ENCODE results near the gene EPN1.

EPN1 gene

DNA sequence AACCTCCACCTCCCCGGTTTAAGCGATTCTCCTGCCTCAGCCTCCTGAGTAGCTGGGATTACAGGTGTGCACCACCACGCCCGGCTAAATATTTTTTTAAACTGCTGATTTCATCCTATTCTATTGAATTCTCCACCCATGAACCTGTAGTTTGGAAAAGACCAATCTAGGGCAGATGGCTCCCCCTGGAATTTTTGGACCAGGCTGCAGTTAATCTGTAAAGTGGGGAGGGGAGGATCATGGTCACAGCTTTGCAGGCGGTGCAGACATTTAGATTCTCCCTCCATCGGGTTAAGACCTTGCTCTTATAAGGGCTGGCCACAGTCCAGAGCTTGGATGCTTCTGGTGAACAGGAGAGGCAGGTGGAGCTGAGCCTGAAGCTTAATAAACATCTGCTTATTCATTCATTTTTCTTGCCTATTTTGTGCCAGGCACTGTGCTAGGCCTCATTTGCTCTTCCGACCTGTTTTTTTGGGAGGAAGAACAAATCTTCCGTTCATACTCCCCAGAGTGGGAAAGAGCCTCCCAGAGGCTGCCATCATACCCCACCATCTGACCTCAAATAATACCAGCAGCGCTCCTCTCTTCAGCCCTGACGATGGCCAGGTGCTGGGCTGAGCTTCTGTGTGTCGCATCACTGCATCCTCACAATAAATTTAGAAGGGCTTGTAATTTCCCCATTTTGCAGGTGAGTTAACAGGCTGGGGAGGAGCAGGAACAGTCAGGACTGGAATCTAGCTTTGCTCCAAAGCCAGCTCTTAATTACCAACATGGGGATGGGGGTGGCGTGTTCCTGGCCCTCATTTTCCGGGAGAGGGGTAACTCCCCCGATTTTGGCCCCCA lies 27.9 kb upstream of the EPN1 start:
- no peak for DNase-seq

DNA sequence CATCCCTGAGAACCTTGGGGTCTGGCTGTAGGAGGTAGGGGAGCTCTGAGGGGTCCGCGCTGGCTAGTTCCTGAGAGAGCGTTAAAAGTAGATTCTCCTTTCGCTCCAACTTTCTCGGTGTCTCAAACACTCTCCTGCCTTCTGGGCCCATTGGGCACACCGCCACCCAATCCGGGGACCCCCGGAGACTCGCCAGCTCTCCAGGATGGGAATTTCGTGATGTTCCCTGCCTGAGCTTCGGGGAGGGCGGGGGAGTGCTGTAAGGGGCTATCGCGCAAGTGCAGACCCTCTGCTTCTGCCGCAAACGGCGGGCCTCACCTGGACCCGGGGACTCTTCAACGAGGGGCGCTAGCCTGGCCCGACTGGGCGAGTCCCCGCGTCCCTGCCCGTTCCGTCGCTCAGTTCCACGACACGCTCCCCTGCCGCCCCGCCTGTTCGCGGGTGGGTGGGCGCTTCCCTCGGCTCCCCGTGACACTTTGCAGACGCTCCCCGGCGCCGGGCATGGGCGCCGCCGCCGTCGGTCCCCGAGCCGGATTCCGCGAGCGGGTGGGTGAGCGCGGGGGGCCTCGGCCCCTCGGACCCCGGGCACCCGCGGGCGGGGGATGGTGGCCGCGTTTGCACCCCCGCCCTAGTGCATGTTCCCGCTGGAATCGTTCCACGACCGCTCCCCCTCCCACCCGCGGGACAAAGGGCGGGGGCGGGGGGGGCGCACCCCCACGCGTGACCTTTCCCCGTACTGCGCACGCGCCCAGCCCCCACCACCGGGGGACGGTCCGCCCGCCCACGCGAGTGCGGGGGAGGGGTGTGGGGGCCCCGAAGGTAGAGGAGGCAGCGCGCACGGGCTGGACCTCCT lies 27.1 kb upstream of the EPN1 start, which contains the start of gene CCDC106:
CCDC106 (plus strand) TSS at position 481 of the 853 bp plus-strand sequence. CDS start 835 bp downstream, outside the sequence.
- DNase-seq: no peak

- DNase-seq: no peak
Observed at GRCh38 chr19:55648585-55649267, 26.3 kb upstream of the EPN1 start.

- DNase-seq: no peak
Observed at GRCh38 chr19:55649268-55650125, 25.5 kb upstream of the EPN1 start.

GRCh38 chr19:55650126-55650557 lies 24.9 kb upstream of the EPN1 start:
- DNase-seq: no peak

DNA sequence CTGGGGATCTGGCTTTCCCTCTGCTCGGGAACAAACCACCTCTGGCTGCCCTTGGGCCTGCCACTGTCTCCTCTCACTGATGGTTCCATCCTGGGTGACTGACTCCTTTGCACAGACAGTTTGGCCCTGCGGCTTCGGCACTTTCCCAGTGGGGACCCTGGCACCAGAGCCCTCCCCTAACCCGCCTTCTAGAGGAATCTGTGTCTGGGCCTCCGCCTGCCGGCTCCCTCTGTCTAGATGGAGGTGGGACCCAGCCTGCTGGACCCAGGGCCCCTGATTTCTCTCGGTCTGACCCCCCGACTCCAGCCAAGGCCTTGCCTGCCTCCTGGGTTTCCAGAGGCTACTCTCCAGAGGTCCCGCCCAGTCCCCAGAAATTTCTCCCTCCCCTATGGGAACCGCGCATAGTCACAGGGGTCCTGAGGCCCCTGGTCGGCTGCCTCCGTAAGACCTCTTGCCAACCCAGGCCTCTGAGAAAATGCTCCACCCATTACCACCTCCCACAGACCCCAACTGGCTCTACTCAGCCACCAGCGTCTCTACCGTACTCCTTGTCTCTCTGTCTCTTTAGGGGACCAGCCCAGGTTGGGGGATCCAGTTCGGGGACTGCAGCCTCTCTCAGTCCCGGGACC lies 24.3 kb upstream of the EPN1 start:
- no peak for DNase-seq

DNA sequence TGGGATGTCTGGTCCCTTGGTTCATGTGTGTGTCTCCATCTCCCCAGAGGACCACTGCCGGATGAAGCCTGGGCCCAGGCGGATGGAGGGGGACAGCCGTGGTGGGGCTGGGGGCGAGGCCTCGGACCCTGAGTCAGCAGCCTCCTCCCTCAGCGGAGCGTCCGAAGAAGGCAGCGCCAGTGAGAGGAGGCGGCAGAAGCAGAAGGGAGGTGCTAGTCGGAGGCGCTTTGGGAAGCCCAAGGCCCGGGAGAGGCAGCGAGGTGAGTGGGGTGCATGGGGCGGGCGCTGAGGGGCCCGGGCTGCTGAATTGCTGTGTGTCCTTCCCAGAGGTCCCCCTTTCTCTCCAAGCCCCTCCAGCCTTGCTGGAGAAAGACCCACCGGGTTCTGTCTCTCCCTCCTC lies 23.8 kb upstream of the EPN1 start:
- DNase-seq: no peak

DNA sequence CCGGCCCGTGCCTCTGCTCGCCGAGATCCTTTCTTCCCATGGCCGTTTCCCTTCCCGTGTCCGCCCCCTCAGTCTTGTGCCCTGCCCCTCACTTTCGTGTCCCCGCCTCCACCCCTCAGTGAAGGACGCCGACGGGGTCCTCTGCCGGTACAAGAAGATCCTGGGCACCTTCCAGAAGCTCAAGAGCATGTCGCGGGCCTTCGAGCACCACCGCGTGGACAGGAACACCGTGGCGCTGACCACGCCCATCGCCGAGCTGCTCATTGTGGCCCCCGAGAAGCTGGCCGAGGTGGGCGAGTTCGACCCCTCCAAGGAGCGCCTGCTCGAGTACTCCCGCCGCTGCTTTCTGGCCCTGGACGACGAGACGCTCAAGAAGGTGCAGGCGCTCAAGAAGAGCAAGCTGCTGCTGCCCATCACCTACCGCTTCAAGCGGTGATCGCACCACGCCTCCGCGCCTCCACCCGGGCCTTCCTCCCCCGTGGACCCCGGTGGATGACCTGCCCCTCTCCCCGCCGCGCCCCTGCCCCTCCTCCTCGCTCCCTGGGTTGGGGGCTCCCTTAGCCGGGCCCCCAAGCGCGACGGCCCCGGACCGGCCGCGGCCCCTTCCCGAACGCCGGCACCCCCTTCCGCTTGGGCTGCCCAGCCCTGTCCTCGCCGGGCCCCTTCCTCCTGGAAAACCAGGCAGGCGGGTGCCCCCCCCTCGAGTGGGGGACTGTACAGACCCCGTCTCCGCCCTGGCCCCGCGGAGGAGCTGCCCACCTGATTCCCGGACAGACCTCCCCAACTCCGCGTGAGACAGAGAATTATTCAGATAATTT lies 22.5 kb upstream of the EPN1 start:
- no peak for DNase-seq

DNA sequence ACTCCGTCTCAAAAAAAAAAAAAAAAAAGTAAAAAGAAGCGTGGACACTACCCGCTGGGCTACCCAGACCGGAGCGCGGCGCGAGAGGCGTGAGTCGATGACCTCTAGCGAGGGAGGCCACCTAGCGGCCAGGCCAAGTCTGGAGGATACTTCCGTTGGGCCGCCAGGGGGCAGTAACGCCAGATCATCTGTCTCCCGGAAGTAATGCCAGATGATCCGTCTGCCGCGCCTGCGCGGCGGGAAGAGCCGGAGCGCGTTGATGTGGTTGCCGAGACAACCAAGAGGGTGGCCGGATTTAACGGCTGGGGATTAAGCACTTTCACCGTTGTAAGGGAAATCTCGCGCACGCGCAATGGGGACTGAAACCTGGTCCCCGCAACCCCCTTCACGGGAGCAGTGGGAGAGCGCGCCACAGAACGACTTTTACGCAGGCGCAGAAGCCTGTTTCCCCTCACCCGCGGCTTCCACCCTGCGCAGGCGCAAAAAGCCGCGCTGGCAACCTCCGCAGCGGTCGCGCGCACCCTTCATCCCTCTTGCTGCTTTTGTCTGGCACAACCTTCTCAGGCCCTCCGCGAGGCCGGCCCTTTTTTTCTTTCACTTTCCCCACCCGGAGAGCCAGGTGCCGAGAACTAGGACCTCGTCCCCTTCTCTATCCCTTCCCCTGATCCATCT lies 21.2 kb upstream of the EPN1 start:
- DNase-seq: peak; percentile 97

GRCh38 chr19:55654323-55654867 lies 20.6 kb upstream of the EPN1 start:
- peak; percentile 98 for DNase-seq

- DNase-seq: peak; percentile 31
Observed at GRCh38 chr19:55654868-55655647, 20.0 kb upstream of the EPN1 start, which contains the start of gene U2AF2. Gene U2AF2, plus strand, starts transcription at chr19:55655035. Its CDS starts 70 bp downstream, at chr19:55655105.

GRCh38 chr19:55655648-55656040 lies 19.4 kb upstream of the EPN1 start:
- no peak for DNase-seq

- DNase-seq: no peak
Observed at GRCh38 chr19:55656552-55656951, 18.5 kb upstream of the EPN1 start.

DNA sequence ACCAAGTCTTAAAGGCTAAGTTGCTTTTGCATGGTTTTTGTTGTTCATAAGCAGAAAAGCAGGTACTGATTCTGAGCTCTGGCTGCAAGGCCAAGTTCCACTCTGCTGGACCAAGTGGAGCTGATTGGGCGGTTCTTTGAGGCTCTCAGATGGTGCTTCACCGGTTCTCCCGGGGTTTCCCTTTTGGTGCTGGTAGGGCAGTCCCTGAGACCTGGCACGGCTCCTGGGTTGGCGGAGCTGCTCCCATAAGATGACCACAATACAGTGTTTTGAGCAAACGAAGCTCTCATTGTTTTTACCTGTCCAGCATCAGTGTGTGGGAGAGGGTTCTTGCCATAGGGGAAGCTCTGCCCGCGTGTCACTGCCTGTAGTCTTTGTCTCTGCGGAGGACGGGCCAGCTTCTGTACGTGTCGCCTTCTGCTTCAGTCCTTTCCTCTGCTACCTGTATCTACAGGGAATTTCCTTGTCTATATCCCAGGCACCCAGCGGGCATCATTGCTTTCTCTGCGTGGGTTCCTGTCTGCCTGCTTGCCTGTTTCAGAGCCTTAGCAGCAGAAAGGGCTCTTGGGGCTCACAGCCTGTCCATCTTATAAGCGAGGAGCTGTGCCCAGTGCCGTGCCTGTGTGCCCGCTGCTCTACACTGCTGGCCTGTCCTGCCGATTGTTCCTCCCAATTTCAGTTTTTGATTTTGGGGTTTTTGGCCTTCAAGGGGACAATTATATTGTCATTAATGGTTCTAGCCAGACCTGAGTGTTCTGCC lies 17.9 kb upstream of the EPN1 start:
- DNase-seq: no peak

DNA sequence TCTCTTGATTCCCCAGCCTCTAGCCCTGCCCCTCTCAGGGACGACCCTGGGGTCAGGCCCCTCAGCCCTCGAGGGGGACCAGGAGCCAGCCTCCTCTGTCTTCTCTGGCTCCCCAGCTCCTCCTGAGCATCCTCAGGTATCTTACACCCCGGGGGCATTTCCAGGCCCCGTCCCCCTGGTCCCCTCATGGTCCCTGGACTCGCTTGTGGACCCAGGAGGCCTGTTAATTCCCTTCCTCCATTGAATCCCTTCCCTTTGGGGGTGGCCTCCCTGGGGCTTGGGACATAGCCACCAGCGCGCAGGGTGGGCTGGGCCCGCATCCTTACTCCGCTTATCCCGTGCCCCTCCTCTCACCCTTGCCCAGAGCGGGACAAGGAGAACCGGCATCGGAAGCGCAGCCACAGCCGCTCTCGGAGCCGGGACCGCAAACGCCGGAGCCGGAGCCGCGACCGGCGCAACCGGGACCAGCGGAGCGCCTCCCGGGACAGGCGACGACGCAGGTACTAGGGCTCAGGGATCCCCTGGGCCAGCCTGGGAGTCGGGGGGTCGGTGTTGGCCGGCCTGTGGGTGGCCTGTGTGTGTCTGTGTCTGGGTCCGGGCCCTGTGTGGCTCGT lies 16.1 kb upstream of the EPN1 start:
- DNase-seq: no peak

- no peak for DNase-seq
Observed at GRCh38 chr19:55659822-55660221, 15.2 kb upstream of the EPN1 start.

DNA sequence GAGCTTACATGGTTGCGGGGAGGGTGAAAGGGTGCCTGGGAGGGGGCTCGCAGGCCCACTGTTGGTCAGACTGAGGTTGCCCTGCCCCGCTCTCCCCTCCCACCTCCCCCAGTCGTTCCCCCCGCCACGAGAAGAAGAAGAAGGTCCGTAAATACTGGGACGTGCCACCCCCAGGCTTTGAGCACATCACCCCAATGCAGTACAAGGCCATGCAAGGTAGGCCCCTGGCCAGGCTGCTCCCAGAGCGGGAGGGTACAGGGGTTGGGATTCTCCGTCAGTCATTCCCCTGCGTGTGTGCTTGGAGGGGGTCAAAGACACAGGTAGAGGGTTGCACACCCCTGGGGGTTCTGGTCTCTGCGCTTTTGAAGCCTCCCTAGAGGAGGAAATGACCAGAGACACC lies 14.6 kb upstream of the EPN1 start:
- no peak for DNase-seq

DNA sequence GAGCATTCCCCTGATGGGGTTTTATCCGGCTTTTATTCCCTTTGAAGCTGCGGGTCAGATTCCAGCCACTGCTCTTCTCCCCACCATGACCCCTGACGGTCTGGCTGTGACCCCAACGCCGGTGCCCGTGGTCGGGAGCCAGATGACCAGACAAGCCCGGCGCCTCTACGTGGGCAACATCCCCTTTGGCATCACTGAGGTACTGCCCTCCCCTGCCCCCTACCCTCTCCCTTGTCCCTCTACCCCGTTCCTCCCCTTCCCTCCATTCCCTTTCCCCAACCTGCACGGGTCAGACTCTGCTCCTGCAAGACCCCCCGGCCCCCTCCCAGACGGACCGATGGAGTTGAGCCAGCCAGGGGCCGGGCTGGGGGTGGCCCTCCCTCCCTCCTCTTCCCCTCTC lies 14.0 kb upstream of the EPN1 start:
- no peak for DNase-seq

Data from NCI-H1436 treated with DMSO at 0.1 percent for 48 hours (cell line).